PFSK-1 (cell line): ENCODE data around the gene FBXO21.

ENCODE experiments used
- FOXP2 ChIP-seq: optimal IDR thresholded peaks from 2 replicates; pipeline ENCODE3; 2011; ENCODE audit warnings: borderline replicate concordance, control low read depth, inconsistent platforms; ENCODE audit not compliant: insufficient read depth; ENCODE audit errors: extremely low read length, extremely low read depth
- POLR2AphosphoS5 ChIP-seq: IDR thresholded peaks from 2 replicates; pipeline ENCODE4 v1.6.1; 2012; ENCODE audit warnings: low read depth, mild to moderate bottlenecking, control low read depth, low read length, moderate library complexity
- REST ChIP-seq, 2 experiments: IDR thresholded peaks; 2 replicates each; pipeline versions ENCODE4 v1.6.1 to v1.8.0; 2011 to 2012; ENCODE audit warnings: low read depth in 2 of 2, low read length in 2 of 2, control low read depth in 1 of 2, inconsistent platforms in 1 of 2, mild to moderate bottlenecking in 1 of 2, moderate library complexity in 1 of 2; ENCODE audit not compliant: insufficient read depth in 1 of 2
- SIN3A ChIP-seq: IDR thresholded peaks from 2 replicates; pipeline ENCODE4 v1.6.1; 2012; ENCODE audit warnings: mild to moderate bottlenecking, low read length, moderate library complexity, borderline replicate concordance; ENCODE audit not compliant: insufficient read depth
- TAF1 ChIP-seq: IDR thresholded peaks from 2 replicates; pipeline ENCODE4 v1.6.1; 2012; ENCODE audit warnings: low read length, control low read depth, borderline replicate concordance; ENCODE audit not compliant: insufficient read depth

FBXO21 gene

GRCh38 chr12:117142094-117142493 is 48.2 kb downstream of the FBXO21 start:
- TF ChIP-seq SIN3A (no peak), TAF1 (no peak), REST (IDR thresholded peaks at IDR 0.05; ENCODE audit: insufficient read depth in 1 of 2, low read depth in 2 of 2, low read length in 2 of 2) (no peak), POLR2AphosphoS5 (no peak), FOXP2 (no peak)

GRCh38 chr12:117141097-117141898 is 49.0 kb downstream of the FBXO21 start:
- TF ChIP-seq REST (IDR thresholded peaks at IDR 0.05; ENCODE audit: insufficient read depth in 1 of 2, low read depth in 2 of 2, low read length in 2 of 2), result no peak
- TF ChIP-seq FOXP2, result no peak
- TF ChIP-seq TAF1, result no peak
- no peak for TF ChIP-seq SIN3A
- TF ChIP-seq POLR2AphosphoS5, result no peak

- TF ChIP-seq POLR2AphosphoS5, result no peak
- no peak for TF ChIP-seq REST (IDR thresholded peaks at IDR 0.05; ENCODE audit: insufficient read depth in 1 of 2, low read depth in 2 of 2, low read length in 2 of 2)
- TF ChIP-seq SIN3A, result no peak
- TF ChIP-seq TAF1, result no peak
- TF ChIP-seq FOXP2, result no peak
Observed at GRCh38 chr12:117140397-117141096, 49.7 kb downstream of the FBXO21 start.

- TF ChIP-seq TAF1 (no peak), FOXP2 (no peak), POLR2AphosphoS5 (no peak), SIN3A (no peak), REST (IDR thresholded peaks at IDR 0.05; ENCODE audit: insufficient read depth in 1 of 2, low read depth in 2 of 2, low read length in 2 of 2) (no peak)
Observed at GRCh38 chr12:117139025-117139717, 51.1 kb downstream of the FBXO21 start.
